Nephron progenitor cell (in vitro differentiated cells): ENCODE results near the gene AKR1C4.
"Not testable (repeated sequence)": the region's sequence is repeated elsewhere in the genome, so short reads cannot be mapped to it uniquely, and the experiment has no call there.

ENCODE experiments used
- DNase-seq: peaks from one replicate; pipeline ENCODE4 v3.0.0; 2021
- H3K27ac Mint-ChIP-seq: 2 replicates; pipeline ENCODE4 v1.8.0; 2021; ENCODE audit warnings: mild to moderate bottlenecking, moderate library complexity, mixed read lengths
- H3K27me3 Mint-ChIP-seq: 2 replicates; pipeline ENCODE4 v1.8.0; 2021; ENCODE audit warnings: mild to moderate bottlenecking, low read depth, mixed read lengths; ENCODE audit not compliant: poor library complexity
- H3K36me3 Mint-ChIP-seq: 2 replicates; pipeline ENCODE4 v1.8.0; 2021; ENCODE audit warnings: low read depth, mixed read lengths
- H3K4me1 Mint-ChIP-seq: 2 replicates; pipeline ENCODE4 v1.8.0; 2021; ENCODE audit warnings: mixed read lengths
- H3K4me3 Mint-ChIP-seq: 2 replicates; pipeline ENCODE4 v1.8.0; 2021; ENCODE audit warnings: mild to moderate bottlenecking, moderate library complexity, mixed read lengths
- H3K9me3 Mint-ChIP-seq: 2 replicates; pipeline ENCODE4 v1.8.0; 2021; ENCODE audit warnings: mild to moderate bottlenecking, moderate library complexity, mixed read lengths
- CTCF ChIP-seq: fragments of 200-600 bp; sonication (generic); IDR thresholded peaks from 2 replicates; pipeline ENCODE4 v1.5.0; 2021; ENCODE audit warnings: antibody characterized with exemption

The AKR1C4 gene

GRCh38 chr10:5219262-5219661, 22.6 kb downstream of the AKR1C4 start:
- Mint-ChIP-seq H3K4me3 (no peak overlapping the region), H3K27ac (no peak overlapping the region), H3K27me3 (peaks cover 4% of the 10 kb centered on the region), H3K4me1 (no peaks in the 10 kb centered on the region), H3K36me3 (no peaks in the 10 kb centered on the region), H3K9me3 (peaks cover 42% of the 10 kb centered on the region)
- no peak for DNase-seq
- TF ChIP-seq CTCF: no peak

- H3K27me3 Mint-ChIP-seq, H3K36me3 Mint-ChIP-seq, H3K4me1 Mint-ChIP-seq, H3K4me3 Mint-ChIP-seq, DNase-seq, H3K27ac Mint-ChIP-seq: not testable (repeated sequence)
- peaks cover 46% of the 10 kb centered on the region for H3K9me3 Mint-ChIP-seq
Observed at GRCh38 chr10:5222942-5223341, 26.3 kb downstream of the AKR1C4 start.

GRCh38 chr10:5229019-5229418, 32.4 kb downstream of the AKR1C4 start:
- Mint-ChIP-seq H3K9me3 (peaks cover 35% of the 10 kb centered on the region), H3K27me3 (no peaks in the 10 kb centered on the region), H3K4me3 (no peak overlapping the region), H3K36me3 (no peaks in the 10 kb centered on the region), H3K4me1 (no peaks in the 10 kb centered on the region), H3K27ac (no peak overlapping the region)
- TF ChIP-seq CTCF: no peak
- DNase-seq: no peak

- Mint-ChIP-seq H3K4me1 (no peaks in the 10 kb centered on the region), H3K27ac (no peak overlapping the region), H3K36me3 (no peaks in the 10 kb centered on the region), H3K27me3 (peaks cover 4% of the 10 kb centered on the region), H3K4me3 (no peak overlapping the region), H3K9me3 (peaks cover 51% of the 10 kb centered on the region)
- no peak for TF ChIP-seq CTCF
- no peak for DNase-seq
Observed at GRCh38 chr10:5233324-5233723, 36.7 kb downstream of the AKR1C4 start.

- TF ChIP-seq CTCF: no peak
- H3K27me3 Mint-ChIP-seq: peaks cover 4% of the 10 kb centered on the region
- no peak overlapping the region for H3K4me3 Mint-ChIP-seq
- no peaks in the 10 kb centered on the region for H3K36me3 Mint-ChIP-seq
- H3K9me3 Mint-ChIP-seq: peaks cover 56% of the 10 kb centered on the region
- no peak for DNase-seq
- peak overlapping the region; percentile 36 for H3K27ac Mint-ChIP-seq
- H3K4me1 Mint-ChIP-seq: no peaks in the 10 kb centered on the region
Observed at GRCh38 chr10:5234106-5234860, 37.6 kb downstream of the AKR1C4 start.

GRCh38 chr10:5237541-5237940, 40.9 kb downstream of the AKR1C4 start:
- not testable (repeated sequence) for H3K36me3 Mint-ChIP-seq, H3K27ac Mint-ChIP-seq, DNase-seq, H3K4me3 Mint-ChIP-seq, H3K4me1 Mint-ChIP-seq, H3K27me3 Mint-ChIP-seq
- peaks cover 62% of the 10 kb centered on the region for H3K9me3 Mint-ChIP-seq

GRCh38 chr10:5242585-5242984, 45.9 kb downstream of the AKR1C4 start:
- Mint-ChIP-seq H3K27me3 (peaks cover 7% of the 10 kb centered on the region), H3K4me1 (peaks cover 4% of the 10 kb centered on the region), H3K36me3 (no peaks in the 10 kb centered on the region), H3K27ac (no peak overlapping the region), H3K4me3 (no peak overlapping the region), H3K9me3 (peaks cover 54% of the 10 kb centered on the region)
- DNase-seq: no peak
- no peak for TF ChIP-seq CTCF
